ENCODE results near the gene PKD2.
A peak's percentile ranks its signal among the peaks of the same experiment; 100 is the strongest.

The PKD2 gene

GRCh38 chr4:88007304-88008121 lies at the start of gene PKD2:
TSS of gene PKD2 (plus strand) at chr4:88007635. CDS start at chr4:88007734, 99 bp downstream.
- peak; percentile 85 for DNase-seq

DNA sequence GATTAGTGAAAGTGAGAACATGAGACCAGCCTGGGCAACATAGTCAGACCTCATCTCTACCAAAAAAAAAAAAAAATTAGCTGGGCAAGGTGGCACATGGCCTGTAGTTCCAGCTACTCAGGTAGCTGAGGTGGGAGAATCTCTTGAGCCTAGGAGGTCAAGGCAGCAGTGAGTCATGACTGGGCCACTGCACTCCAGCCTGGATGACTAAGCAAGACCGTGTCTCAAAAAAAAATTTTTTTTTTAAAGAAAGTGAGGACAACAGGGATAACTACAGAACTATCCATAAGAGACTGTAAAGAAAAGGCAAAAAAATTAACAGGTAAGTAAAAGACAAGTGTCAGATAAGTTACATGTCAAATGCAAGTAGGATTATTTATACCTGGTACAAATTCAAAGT lies 45.4 kb upstream of the PKD2 start:
- no peak for DNase-seq

GRCh38 chr4:87962398-87963146 lies 44.9 kb upstream of the PKD2 start:
- DNase-seq: no peak

DNA sequence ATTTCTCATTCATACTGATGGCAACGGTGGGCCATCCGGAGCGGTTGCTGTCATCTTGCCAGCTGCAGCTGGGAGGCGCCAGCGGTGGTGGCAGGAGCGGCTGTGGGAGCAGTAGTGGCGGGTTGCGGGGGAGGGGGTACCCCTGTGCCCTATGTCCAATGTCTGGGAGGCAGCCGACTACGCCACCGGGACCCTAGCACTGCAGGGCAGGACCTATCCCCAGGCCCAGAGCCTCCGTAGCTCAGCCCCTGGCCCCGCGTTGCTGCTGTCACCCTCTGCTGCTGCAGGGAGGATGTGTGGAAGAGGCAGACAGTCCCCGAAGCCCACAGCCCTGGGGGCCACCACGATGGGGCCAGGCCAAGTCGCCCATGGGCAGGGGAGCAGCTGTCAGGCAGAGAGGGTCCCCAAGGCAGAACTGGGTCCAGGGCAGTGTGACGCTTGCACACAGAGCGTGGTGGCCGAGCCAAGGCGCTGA lies 41.9 kb upstream of the PKD2 start:
- DNase-seq: no peak

GRCh38 chr4:87966095-87966496 lies 41.3 kb upstream of the PKD2 start:
- DNase-seq: no peak

DNA sequence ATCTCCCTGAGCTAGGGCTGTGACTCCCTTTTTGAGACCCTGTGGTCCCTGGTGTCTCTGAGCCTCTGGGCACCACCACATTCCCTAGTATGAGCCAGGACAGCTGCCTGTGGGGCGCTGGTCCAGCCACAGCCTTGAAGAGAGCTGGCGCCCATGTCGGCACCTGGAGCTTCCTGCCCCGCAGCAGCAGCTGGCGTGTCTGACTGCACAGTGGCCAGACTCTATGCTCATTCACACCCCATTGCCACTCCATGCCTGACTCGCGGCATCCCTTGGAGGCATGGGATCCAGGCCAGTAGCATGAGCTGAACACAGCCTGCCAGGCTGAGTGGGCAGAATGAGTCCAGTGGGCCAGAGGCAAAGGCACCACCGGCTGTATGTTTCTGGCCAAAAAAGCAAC lies 40.2 kb upstream of the PKD2 start:
- no peak for DNase-seq

- DNase-seq: no peak
Measured at GRCh38 chr4:87970121-87970520, 37.3 kb upstream of the PKD2 start.

DNA sequence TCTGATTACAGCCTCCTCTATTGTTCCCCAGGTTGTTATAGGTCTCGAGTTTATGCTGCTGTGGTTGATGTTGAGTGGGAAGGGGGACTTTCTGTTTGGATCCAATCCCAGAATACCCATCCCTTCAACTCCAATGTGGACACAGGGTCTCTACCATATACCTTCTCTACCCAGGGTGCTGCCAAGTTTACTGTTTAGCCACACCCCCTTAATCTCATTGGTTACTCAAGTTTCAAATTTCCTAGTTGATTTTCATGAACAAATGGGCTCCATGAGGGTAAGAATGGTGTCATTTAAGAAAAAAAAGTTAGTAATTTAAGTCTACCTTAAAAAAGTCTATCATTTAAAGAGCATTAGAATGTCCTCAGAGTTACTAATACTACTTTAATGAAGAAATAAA lies 35.6 kb upstream of the PKD2 start:
- DNase-seq: no peak

- DNase-seq: peak; percentile 67
Measured at GRCh38 chr4:87973283-87974169, 33.9 kb upstream of the PKD2 start.

- no peak for DNase-seq
Measured at GRCh38 chr4:87974856-87975462, 32.5 kb upstream of the PKD2 start.

DNA sequence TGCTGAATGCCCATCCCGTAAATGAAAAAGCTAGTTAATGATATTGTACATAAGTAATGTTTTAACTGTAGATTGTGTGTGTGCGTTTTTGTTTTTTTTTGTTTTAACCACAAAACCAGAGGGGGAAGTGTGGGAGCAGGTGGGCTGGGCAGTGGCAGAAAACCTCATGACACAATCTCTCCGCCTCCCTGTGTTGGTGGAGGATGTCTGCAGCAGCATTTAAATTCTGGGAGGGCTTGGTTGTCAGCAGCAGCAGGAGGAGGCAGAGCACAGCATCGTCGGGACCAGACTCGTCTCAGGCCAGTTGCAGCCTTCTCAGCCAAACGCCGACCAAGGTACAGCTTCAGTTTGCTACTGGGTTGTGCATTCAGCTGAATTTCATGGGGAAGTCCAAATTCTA lies 32.0 kb upstream of the PKD2 start, which contains the start of gene SPP1:
Gene SPP1 (plus strand): TSS at position 249 of the 400 bp plus-strand sequence. CDS start 1,182 bp downstream, outside the sequence.
- DNase-seq: peak; percentile 62

GRCh38 chr4:87977521-87978278 lies 29.7 kb upstream of the PKD2 start:
- no peak for DNase-seq

DNA sequence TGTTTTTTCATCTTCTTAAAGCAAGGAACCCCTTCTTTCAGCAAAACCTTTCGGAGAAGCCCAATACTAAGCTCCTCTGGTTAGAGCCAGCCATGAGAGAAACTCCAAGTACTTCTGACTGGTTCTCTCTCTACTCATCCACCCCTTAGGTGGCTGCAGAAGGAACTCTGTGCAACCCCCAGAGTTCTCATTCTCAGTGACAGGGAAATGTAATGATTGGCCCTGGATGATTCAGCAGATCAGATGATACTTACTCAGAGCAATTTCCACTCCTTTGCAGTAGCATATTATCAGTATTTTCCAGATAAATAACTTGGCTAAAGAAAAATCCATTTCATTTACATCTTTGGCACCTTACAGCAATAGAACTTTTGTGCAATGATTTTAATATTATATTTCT lies 28.8 kb upstream of the PKD2 start:
- DNase-seq: peak; percentile 81

GRCh38 chr4:87979810-87980209 lies 27.6 kb upstream of the PKD2 start:
- no peak for DNase-seq

DNA sequence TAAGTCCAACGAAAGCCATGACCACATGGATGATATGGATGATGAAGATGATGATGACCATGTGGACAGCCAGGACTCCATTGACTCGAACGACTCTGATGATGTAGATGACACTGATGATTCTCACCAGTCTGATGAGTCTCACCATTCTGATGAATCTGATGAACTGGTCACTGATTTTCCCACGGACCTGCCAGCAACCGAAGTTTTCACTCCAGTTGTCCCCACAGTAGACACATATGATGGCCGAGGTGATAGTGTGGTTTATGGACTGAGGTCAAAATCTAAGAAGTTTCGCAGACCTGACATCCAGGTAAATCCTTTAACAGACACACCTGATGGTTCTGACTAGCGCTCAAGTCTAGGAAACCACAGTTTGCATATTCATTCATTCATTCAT lies 25.9 kb upstream of the PKD2 start:
- no peak for DNase-seq

- DNase-seq: peak; percentile 32
Measured at GRCh38 chr4:87982036-87982435, 25.4 kb upstream of the PKD2 start.

DNA sequence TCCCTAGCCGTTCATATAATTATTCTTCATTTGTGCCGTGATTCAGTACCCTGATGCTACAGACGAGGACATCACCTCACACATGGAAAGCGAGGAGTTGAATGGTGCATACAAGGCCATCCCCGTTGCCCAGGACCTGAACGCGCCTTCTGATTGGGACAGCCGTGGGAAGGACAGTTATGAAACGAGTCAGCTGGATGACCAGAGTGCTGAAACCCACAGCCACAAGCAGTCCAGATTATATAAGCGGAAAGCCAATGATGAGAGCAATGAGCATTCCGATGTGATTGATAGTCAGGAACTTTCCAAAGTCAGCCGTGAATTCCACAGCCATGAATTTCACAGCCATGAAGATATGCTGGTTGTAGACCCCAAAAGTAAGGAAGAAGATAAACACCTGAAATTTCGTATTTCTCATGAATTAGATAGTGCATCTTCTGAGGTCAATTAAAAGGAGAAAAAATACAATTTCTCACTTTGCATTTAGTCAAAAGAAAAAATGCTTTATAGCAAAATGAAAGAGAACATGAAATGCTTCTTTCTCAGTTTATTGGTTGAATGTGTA lies 24.9 kb upstream of the PKD2 start:
- no peak for DNase-seq

DNA sequence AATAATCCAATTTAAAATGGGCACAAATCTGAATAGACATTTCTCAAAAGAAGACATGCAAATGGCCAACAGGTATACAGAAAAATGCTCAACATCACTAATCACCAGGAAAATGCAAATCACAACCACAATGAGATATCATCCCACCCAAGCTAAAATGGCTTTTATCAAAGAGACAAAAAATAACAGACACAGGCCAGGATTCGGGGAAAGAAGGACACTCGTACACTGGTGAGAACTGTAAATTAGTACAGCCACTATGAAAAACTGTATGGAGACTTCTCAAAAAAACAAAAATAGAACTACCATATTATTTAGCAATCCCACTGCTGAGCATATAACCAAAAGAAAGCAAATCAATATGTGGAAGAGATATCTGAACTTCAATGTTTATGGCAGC lies 23.4 kb upstream of the PKD2 start:
- no peak for DNase-seq

- DNase-seq: peak; percentile 76
Measured at GRCh38 chr4:87985097-87985886, 22.1 kb upstream of the PKD2 start.

GRCh38 chr4:87985887-87986200 lies 21.6 kb upstream of the PKD2 start:
- no peak for DNase-seq

DNA sequence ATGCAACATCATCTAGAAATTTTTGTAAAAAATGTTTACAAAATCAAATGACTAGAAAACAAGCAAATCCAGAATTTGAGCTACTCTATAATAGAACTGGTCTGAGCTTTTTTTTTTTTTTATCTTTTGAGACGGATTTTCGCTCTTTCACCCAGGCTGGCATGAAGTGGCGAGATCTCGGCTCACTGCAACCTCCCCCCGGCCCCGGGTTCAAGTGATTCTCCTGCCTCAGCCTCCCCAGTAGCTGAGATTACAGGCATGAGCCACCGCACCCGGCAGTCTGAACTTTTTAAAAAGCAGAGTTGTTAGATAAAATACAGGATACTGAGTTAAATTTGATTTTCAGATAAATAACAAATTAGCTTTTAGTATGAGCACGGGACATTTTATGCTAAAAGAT lies 20.9 kb upstream of the PKD2 start:
- no peak for DNase-seq

Data from suppressor macrophage treated with lipopolysaccharide for 4 hours (primary cell).